KOPT-K1 (cell line): Measurements from ENCODE around the gene LARP4B.
A peak's percentile ranks its signal among the peaks of the same experiment; 100 is the strongest.
"Not testable (repeated sequence)": the region's sequence is repeated elsewhere in the genome, so short reads cannot be mapped to it uniquely, and the experiment has no call there.

Experiments
- H3K27ac ChIP-seq: fragments of 200-600 bp; sonication (generic); 2 replicates; pipeline ENCODE4 v1.5.1; 2016; ENCODE audit warnings: antibody characterized with exemption, mild to moderate bottlenecking, low read depth, low read length; ENCODE audit not compliant: poor library complexity, severe bottlenecking
- H3K36me3 ChIP-seq: fragments of 200-600 bp; sonication (generic); 2 replicates; pipeline ENCODE4 v1.5.1; 2017; ENCODE audit warnings: antibody characterized with exemption, mild to moderate bottlenecking, low read length, moderate library complexity; ENCODE audit not compliant: insufficient read depth
- H3K9me3 ChIP-seq: fragments of 200-600 bp; sonication (generic); 2 replicates; pipeline ENCODE4 v1.5.1; 2017; ENCODE audit warnings: antibody characterized with exemption, low read length, mild to moderate bottlenecking; ENCODE audit not compliant: insufficient read depth, poor library complexity, severe bottlenecking

LARP4B gene

DNA sequence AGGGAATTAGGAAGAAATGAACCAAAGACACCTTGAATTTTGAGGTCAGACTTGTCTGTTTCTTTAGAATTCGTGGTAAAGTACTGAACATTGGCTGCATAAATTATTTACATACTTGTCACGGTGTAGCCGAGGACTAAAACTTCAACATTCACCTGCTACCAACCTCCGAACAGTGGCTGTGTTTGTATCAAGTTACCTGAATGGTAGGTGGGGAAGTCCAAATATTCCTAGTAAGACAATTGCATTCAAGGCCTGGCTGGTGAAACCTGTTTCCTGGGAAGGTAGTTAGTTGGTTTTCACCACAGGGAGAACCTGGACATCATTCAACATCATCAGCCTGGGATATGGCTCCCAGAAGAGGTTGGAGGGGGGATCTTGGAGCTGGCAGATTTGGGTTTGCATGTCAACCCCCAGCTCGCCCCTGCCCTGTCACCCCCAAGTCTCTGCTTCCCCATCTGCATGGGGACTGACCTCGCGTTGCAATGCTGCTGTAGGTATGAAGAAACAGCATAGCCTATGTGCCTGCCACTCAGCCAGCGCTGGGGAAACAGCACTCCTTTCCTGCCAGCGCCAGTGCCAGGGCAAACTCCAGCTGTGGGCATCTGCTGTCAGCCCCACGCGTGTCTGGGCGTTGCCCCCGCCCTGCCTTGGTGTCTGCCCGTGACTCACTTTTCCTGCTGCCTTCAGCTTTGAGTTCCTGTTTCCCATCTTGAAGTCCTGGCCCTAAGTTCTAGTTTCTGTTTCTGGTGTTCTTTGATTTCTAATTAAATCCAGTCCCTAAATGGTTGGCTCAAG is 12.7 kb upstream of the LARP4B start:
- Histone ChIP-seq H3K9me3 (no peaks in the 10 kb centered on the region), H3K27ac (no peak overlapping the region), H3K36me3 (no peaks in the 10 kb centered on the region)

DNA sequence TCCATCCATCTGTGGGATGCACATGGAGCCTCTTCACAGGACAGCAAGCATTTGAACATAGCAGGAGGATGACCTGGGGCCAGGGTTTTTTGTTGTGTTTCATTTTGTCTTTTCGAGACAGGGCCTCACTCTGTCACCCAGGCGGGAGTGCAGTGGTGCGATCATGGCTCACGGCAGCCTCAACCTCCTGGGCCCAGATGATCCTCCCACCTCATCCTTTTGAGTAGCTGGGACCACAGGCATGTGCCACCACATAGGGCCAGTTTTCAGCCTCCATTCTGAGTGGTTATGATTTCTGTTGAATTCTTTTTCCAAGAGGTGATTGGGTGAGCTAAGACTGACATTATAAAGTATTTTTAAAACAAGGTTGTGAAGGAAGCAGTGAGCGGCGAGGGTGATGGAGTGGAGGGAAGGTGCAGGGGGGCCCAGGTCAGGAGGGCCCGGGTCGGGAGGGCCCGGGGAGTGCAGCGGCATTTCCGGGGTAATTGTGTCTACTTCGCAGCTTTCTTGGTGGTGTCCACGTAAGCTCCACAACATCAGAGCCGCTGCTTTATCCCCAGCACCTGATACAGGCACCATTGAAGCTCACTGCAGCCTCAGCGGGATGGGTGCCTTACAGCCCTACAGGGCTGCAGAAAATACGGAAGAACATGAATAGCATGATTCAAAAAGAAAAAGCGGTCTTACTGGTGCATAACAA is 12.0 kb upstream of the LARP4B start:
- no peak overlapping the region for H3K27ac ChIP-seq
- no peaks in the 10 kb centered on the region for H3K9me3 ChIP-seq
- H3K36me3 ChIP-seq = no peaks in the 10 kb centered on the region

DNA sequence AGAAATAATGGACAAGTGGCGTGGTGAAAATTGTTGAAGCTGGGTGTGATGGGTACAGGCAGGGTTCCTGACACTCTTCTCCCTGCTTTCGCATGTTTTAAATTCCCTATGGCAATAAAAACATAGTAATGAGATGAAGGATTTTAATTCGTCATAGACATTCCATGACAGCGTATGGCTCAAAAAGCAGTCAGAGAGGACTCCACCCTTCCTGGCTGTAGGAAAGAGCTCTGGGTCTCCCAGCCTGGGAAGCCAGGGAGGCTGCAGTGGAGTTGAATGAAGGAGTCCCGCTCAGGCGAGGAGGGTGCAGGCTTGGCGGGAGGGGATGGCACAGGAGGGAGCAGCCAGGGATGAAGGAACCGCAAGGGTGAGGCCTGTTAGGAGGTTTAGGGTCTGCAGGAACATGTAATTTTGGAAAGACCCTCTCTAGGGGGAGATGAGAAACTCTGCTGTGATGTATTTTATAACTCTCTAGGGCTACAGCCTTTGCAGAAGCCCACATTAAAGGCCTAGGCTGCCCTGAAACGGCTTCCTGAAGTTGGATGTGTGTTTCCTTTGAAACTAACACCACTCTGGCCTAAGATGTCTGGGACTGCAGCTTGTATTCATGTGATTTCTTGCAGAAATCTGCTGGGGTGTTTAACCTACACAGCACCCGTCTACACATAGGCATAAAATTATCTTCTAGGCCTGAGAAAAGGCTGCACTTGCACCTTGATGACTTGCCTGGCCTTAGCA is 7.6 kb upstream of the LARP4B start:
- Histone ChIP-seq H3K36me3 (no peaks in the 10 kb centered on the region), H3K9me3 (no peaks in the 10 kb centered on the region), H3K27ac (no peak overlapping the region)

DNA sequence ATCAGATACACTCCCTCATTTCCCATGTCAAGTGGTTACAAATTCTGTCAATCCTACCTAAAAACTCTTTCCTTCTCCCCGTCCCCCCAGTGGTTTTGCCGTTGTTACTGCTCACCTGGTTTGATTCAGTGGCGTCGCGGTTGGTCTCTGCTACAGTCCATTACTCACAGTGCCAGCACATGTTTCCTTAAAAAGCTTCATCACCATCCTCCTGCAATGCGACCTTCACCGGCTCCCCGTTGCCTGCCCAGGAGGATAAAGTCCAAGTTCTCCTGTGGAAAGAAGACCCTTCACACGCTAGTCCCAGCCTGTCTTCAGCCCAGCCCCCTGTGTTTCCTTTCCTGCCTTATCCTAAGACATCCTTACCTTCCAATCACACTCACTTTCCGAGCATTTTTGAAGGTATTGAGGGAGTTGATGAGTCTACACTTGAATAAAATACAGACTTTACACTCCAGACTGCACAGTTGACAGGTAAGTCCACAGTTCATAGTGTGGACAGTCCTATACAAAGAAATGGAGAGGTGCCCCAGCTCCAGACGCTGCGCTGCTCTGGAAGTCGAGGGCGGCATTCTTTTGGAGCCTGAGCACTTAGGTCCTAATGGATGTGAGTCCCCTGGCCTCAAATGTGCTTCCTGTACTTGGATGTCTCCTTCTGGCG is 3.4 kb upstream of the LARP4B start:
- no peak overlapping the region for H3K27ac ChIP-seq
- H3K9me3 ChIP-seq = no peaks in the 10 kb centered on the region
- no peaks in the 10 kb centered on the region for H3K36me3 ChIP-seq

DNA sequence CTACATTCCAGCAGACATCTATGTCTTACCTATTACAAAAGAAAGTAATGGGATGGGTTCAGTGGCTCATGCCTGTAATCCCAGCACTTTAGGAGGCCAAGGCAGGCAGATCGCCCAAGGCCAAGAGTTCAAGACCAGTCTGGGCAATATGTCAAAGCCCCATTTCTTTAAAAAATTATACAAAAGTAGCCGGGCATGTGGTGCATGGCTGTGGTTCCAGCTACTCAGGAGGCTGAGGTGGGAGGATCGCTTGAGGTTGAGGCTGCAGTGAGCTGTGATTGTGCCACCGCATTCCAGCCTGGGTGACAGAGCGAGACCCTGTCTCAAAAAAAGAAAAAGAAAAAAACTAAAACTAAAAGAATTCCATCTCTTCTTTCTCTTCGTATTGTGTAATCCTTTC is 2.7 kb upstream of the LARP4B start:
- H3K36me3 ChIP-seq, H3K9me3 ChIP-seq, H3K27ac ChIP-seq: not testable (repeated sequence)

DNA sequence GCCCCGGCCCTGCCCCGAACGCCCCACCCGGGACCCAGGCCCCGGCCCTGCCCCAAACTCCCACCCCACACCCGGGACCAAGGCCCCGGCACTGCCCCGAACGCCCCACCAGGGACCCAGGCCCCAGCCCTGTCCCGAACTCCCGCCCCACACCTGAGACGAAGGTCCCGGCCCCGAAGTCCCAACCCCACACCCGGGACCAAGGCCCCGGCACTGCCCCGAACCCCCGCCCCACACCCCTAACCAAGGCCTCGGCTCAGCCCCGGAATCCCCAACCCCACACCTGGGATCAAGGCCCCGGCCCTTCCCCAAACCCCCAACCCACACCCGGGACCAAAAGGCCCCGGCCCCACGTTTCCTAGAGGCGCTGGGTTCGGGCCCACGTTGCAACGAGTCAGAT is 1.1 kb upstream of the LARP4B start:
- peak overlapping the region; percentile 82 for H3K27ac ChIP-seq
- H3K36me3 ChIP-seq = peaks cover 13% of the 10 kb centered on the region; the same call in 1 of the 2 replicates
- no peaks in the 10 kb centered on the region for H3K9me3 ChIP-seq

DNA sequence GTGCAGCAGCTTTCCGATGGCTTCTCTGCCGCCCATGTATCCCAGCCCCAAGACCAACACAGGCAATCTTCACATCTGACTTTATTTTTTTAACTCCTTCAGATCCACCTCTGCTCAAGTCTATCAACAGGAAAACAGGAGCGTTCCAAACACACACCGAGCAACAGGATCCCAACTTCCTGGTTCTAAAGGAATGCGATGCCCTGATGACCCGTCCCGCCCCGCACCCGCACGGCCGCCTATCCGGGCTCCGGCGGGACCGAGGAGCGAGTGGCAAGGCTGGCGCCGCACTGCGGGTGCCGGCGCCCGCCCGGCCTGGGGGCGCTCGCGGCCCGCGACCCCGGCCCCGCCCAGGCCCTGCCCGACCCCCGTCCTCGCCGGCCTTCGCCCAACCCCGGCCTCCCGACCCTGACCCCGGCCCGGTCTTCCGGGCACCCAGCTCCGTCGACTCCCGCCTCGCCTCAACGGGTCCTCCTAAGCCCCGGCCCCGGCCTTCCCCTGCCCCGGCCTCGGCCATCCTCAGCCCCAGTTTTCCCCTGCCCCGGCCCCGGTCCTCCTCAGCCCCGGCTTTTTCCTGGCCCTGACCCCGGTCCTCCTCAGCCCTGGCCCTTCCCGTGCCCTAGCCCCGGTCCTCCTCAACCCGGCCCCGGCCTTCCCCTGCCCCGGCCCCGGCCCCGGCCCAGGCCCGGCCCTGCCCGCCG is 730 bp downstream of the LARP4B start:
- Histone ChIP-seq H3K9me3 (no peaks in the 10 kb centered on the region), H3K27ac (peak overlapping the region; percentile 71)

DNA sequence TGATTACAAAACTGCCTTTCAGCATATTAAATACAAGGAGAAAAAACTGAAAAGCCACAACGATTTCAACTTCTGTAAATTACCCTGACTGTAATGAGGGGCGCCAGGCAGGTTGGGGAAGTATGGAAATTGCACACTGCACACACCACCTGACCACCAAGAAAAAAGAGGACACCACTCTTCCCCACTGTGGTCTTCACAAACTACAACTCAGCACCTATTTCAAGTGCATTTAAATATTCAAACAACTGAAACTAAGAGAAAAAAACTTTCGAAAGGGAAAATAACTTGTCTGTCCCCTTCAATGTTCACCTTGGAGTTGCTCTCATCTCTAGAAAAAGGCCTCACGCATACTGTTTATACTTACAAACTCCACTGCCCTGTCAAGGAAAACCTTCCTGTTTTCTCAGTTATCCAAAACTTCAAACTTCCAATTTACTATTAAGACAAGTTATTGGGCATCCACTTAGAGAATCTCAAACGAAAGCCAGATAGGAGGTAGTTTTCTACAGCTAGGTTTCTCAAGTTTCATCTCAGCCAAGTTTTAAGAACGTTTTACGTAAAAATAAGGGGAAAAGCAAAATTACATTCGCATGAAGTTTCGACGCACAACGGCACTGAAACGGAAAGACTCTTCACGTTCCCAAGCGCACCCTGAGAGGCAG is 1.4 kb downstream of the LARP4B start:
- no peaks in the 10 kb centered on the region for H3K9me3 ChIP-seq
- H3K27ac ChIP-seq = peak overlapping the region; percentile 71
- H3K36me3 ChIP-seq = peaks cover 35% of the 10 kb centered on the region

More for the DNA sequence above, 730 bp downstream of the LARP4B start:
- peaks cover 29% of the 10 kb centered on the region for H3K36me3 ChIP-seq

DNA sequence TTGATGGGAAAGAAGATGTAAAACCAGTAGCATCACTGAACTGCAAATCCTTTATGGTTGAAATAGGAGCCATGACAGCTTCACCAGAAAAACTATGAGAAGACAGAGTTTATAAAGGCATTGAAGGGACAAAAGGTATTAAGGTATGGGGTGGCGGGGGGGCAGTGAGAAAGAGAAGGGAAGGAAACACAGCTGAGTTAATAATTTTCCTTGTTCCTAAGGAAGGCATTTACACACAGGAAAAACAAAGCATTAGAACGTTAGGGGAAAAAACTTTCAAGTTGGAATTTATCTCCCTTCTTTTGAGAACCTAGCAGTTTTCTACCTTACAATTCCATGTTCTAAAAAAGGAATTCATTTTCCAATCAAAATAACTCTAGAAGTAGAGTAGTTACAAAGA is 4.4 kb downstream of the LARP4B start:
- H3K27ac ChIP-seq = no peak overlapping the region
- H3K36me3 ChIP-seq = peaks cover 64% of the 10 kb centered on the region
- no peaks in the 10 kb centered on the region for H3K9me3 ChIP-seq

DNA sequence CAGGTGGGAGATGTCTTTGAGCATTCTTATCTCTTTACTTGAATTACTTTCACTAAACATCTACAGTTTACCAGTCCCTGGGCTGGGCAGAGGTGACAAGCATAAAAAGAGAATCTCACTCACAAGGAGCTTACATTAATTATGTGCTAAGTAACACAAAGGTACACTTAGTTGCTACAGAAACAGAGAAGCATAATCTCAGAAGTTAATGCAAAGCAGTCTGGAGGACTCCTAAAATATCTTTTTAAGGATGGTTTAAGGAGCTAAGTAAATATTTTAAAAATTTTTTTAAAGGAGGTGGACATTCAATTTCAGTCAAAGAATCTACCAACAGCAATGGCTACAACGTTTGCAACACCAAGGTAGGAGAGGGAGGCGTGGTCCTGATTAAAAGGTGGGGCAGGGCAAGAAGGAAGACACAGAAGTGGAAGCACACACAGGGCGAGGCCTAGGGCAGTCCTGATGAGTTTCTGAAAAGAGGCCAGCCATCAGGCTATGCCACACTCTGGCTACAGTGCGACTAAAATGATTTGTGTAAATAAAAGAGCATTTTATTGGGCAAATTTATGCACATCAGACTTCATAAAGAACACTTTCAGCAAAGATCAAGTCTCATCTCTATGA is 5.3 kb downstream of the LARP4B start:
- peaks cover 73% of the 10 kb centered on the region for H3K36me3 ChIP-seq
- no peak overlapping the region for H3K27ac ChIP-seq
- no peaks in the 10 kb centered on the region for H3K9me3 ChIP-seq

DNA sequence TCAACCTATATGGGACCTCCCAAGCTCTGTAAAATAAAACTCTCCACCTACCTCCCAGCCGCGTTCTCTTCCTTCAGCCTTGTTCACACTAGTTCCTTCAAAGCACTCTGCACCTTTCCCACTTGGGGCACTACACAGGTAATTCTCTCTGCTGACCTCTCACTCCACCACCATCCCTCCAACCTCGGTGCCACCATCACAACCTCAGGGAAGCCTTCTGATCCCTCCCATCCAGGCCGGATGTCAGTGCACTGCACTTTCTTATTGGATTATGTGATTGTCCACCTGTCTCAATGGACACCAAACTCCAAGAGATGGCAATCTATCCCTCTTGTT is 7.0 kb downstream of the LARP4B start:
- Histone ChIP-seq H3K36me3 (peaks cover 89% of the 10 kb centered on the region), H3K9me3 (no peaks in the 10 kb centered on the region), H3K27ac (no peak overlapping the region)

DNA sequence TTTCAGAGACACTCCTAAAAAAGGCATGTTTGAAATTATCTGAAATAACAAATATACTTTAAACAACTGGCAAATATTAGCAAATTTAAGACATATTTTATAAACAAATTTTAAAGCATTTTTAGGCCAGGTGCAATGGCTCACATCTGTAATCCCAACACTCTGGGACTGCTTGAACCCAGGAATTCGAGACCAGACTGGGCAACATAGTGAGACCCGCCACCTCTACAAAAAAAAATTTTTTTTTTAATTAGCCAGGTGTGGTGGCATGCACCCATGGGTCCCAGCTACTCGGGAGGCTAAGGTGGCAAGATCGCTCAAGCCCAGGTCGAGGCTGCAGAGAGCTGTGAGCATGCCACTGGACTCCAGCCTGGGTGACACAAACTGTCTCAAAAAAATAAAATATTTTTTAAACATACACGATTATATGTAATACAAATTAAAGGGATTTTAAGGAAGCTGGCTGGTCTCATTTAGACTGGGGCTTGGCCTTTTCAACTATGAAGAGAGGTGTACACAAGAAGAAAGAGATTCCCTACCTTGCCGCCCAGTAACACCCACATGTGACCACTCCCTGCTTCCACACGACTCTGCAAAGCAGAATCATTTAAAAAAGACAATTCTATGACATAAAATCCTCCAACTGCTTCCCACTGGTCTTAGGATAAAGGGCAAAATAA is 7.5 kb downstream of the LARP4B start:
- Histone ChIP-seq H3K9me3 (no peaks in the 10 kb centered on the region), H3K36me3 (peaks cover 89% of the 10 kb centered on the region), H3K27ac (no peak overlapping the region)
